Epithelial cell of esophagus (primary cell): ENCODE results near the gene ARHGAP24.

Experiments used
- DNase-seq: peaks from one replicate; pipeline ENCODE4 v3.0.0; 2010; ENCODE audit warnings: low read depth
- H3K4me3 ChIP-seq: 2 replicates; pipeline ENCODE4 v1.5.1; 2011; ENCODE audit warnings: mild to moderate bottlenecking, low read length, control low read depth
- CTCF ChIP-seq: IDR thresholded peaks from 2 replicates; pipeline ENCODE4 v1.5.1; 2011; ENCODE audit warnings: low read depth, mild to moderate bottlenecking, low read length, control low read depth, inconsistent platforms; ENCODE audit not compliant: insufficient read depth; ENCODE audit errors: missing control alignments

Gene ARHGAP24

DNA sequence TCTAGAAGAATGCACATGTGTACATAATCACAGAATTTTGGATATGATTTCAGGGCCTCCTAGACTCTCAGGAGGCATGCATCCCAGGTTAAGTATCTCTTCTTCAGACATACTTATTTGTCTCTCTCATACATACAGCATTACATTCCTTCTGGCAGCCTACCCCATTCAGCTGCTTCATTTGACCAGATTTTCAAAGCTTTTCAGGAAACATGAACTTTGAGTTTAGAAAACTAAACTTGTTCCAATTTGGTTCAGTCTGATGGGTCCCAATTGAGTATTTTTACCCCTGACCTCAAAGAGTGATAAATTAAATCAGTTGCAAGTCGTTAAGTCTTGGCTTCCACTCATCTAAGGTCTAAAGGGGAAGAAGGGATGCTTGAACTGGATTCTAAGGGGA is 330.9 kb downstream of the ARHGAP24 start:
- TF ChIP-seq CTCF, result no peak
- no peak for DNase-seq

GRCh38 chr4:85806334-85806733 is 331.4 kb downstream of the ARHGAP24 start:
- TF ChIP-seq CTCF, result no peak
- no peak overlapping the region for H3K4me3 ChIP-seq
- no peak for DNase-seq

More for the DNA sequence above, 330.9 kb downstream of the ARHGAP24 start:
- H3K4me3 ChIP-seq, result no peak overlapping the region

- no peak overlapping the region for H3K4me3 ChIP-seq
- TF ChIP-seq CTCF, result no peak
- no peak for DNase-seq
Measured at GRCh38 chr4:85807247-85807950, 332.4 kb downstream of the ARHGAP24 start.

DNA sequence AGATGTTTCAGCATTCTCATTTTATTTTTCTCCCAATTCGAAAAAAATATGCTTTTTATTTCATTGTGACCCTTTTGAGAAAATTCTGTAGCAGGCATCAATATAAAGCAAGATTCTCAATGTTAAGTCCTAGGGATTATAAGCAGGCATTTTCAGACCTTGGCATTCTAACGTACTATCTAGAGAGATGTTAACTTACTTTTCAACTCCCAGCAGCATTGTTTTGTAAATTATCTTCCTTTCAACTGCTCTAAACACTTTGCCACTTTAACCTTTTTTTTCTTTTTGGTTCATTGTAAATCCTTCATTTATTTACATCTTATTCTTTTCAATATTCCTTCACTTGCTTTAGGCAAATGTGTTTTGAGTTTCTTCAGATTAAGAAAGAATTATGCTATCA is 333.2 kb downstream of the ARHGAP24 start:
- no peak for DNase-seq
- TF ChIP-seq CTCF, result no peak
- H3K4me3 ChIP-seq, result no peak overlapping the region

DNA sequence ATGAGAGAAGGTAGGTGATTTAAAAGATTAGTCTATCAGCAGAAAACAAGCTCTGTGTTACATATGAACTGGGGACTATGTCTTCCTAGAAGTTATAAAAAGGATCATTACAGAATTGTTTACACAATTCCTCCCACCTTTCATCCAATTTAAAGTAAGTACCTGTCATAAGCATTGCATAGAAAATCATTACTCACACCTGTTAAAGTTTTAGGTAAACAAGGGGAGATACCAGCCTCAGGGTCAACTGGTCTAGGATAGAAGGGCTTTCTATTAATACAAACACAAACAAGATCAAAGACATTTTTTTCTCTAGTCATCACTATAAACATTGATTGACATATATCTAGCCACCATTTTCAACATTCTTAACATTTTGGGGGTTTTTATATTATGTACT is 333.9 kb downstream of the ARHGAP24 start:
- TF ChIP-seq CTCF, result no peak
- no peak overlapping the region for H3K4me3 ChIP-seq
- no peak for DNase-seq

DNA sequence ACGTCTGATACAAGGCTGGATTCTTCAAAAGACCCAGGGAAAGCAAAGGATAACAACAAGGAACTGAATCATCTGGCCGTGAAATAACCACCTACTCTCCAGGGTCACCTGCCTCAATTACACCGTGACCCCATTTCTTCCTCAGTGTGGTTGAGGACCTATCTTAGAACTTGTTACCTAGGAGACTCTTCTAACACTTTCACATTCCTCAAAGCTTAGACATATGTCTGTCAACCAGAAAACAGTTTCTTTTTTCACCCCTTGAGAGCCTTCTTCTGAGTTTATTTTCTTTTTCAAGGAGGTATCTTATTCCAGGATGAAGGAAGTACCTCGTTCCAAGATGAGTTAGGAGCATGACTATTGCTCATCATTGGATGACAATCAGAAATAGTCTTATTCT is 337.8 kb downstream of the ARHGAP24 start:
- H3K4me3 ChIP-seq, result no peak overlapping the region
- no peak for DNase-seq
- no peak for TF ChIP-seq CTCF
